Measurements from ENCODE around the gene HKDC1.
"Not testable (repeated sequence)": the region's sequence is repeated elsewhere in the genome, so short reads cannot be mapped to it uniquely, and the experiment has no call there.

HKDC1 gene

GRCh38 chr10:69239816-69240434, 19.8 kb downstream of the HKDC1 start:
- in situ Hi-C loops (cut with HindIII; ENCODE audit: low sequenced_read_pairs): no loop called here

- in situ Hi-C loops (cut with HindIII; ENCODE audit: low sequenced_read_pairs): no loop called here
These were observed 20.3 kb downstream of the HKDC1 start for GRCh38 chr10:69240455-69240854.

- in situ Hi-C loops (cut with HindIII; ENCODE audit: low sequenced_read_pairs): no loop called here
These were observed 21.4 kb downstream of the HKDC1 start for GRCh38 chr10:69241575-69241974.

- in situ Hi-C loops (cut with HindIII; ENCODE audit: low sequenced_read_pairs): no loop called here
These were observed 22.1 kb downstream of the HKDC1 start for GRCh38 chr10:69242040-69242851.

GRCh38 chr10:69242852-69243212, 22.7 kb downstream of the HKDC1 start:
- in situ Hi-C loops (cut with HindIII; ENCODE audit: low sequenced_read_pairs): no loop called here

GRCh38 chr10:69243817-69244216, 23.7 kb downstream of the HKDC1 start:
- in situ Hi-C loops (cut with HindIII; ENCODE audit: low sequenced_read_pairs): no loop called here

GRCh38 chr10:69246036-69246435, 25.9 kb downstream of the HKDC1 start:
- in situ Hi-C loops (cut with HindIII; ENCODE audit: low sequenced_read_pairs): loop anchor here (5.0 kb wide), 1 partner anchor 91 kb away; no protein-coding TSS in a partner anchor

GRCh38 chr10:69246581-69247312, 26.6 kb downstream of the HKDC1 start:
- in situ Hi-C loops (cut with HindIII; ENCODE audit: low sequenced_read_pairs): loop anchor here (5.0 kb wide), 1 partner anchor 91 kb away; no protein-coding TSS in a partner anchor

- in situ Hi-C loops (cut with HindIII; ENCODE audit: low sequenced_read_pairs): loop anchor here (5.0 kb wide), 1 partner anchor 90 kb away; no protein-coding TSS in a partner anchor
These were observed 27.2 kb downstream of the HKDC1 start for GRCh38 chr10:69247313-69247710.

- in situ Hi-C loops (cut with HindIII; ENCODE audit: low sequenced_read_pairs): loop anchor here (5.0 kb wide), 1 partner anchor 89 kb away; no protein-coding TSS in a partner anchor
These were observed 28.1 kb downstream of the HKDC1 start for GRCh38 chr10:69248117-69248730.

GRCh38 chr10:69250041-69250440, 29.9 kb downstream of the HKDC1 start:
- in situ Hi-C loops (cut with HindIII; ENCODE audit: low sequenced_read_pairs): no loop called here

- in situ Hi-C loops (cut with HindIII; ENCODE audit: low sequenced_read_pairs): not testable (repeated sequence)
These were observed 31.3 kb downstream of the HKDC1 start for GRCh38 chr10:69251417-69251816.

GRCh38 chr10:69253171-69253570, 33.0 kb downstream of the HKDC1 start:
- in situ Hi-C loops (cut with HindIII; ENCODE audit: low sequenced_read_pairs): no loop called here

GRCh38 chr10:69254877-69255276, 34.7 kb downstream of the HKDC1 start:
- in situ Hi-C loops (cut with HindIII; ENCODE audit: low sequenced_read_pairs): no loop called here

GRCh38 chr10:69259547-69260243, 39.6 kb downstream of the HKDC1 start:
- in situ Hi-C loops (cut with HindIII; ENCODE audit: low sequenced_read_pairs): no loop called here

GRCh38 chr10:69261184-69261583, 41.1 kb downstream of the HKDC1 start:
- in situ Hi-C loops (cut with HindIII; ENCODE audit: low sequenced_read_pairs): no loop called here

GRCh38 chr10:69262292-69262751, 42.2 kb downstream of the HKDC1 start:
- in situ Hi-C loops (cut with HindIII; ENCODE audit: low sequenced_read_pairs): no loop called here

- in situ Hi-C loops (cut with HindIII; ENCODE audit: low sequenced_read_pairs): no loop called here
These were observed 45.4 kb downstream of the HKDC1 start for GRCh38 chr10:69265521-69265920.

- in situ Hi-C loops (cut with HindIII; ENCODE audit: low sequenced_read_pairs): no loop called here
These were observed 48.8 kb downstream of the HKDC1 start for GRCh38 chr10:69268761-69269416.

GRCh38 chr10:69269761-69270160, 49.6 kb downstream of the HKDC1 start:
- in situ Hi-C loops (cut with HindIII; ENCODE audit: low sequenced_read_pairs): no loop called here

Data from endothelial cell of hepatic sinusoid (primary cell).